NCI-H2196 (cell line): ENCODE data around the gene CDH4.
A peak's percentile ranks its signal among the peaks of the same experiment; 100 is the strongest.

Experiments
- DNase-seq: peaks from one replicate; lab custom pipeline; 2025; ENCODE audit not compliant: unreplicated experiment; lab: John Stamatoyannopoulos, UW

The CDH4 gene

GRCh38 chr20:61895016-61895415 is 643.0 kb downstream of the CDH4 start:
- no peak for DNase-seq

- no peak for DNase-seq
Measured at GRCh38 chr20:61895686-61896057, 643.6 kb downstream of the CDH4 start.

GRCh38 chr20:61896058-61896961 is 644.2 kb downstream of the CDH4 start:
- DNase-seq = peak; percentile 85

GRCh38 chr20:61897401-61898295 is 645.6 kb downstream of the CDH4 start:
- DNase-seq = no peak

- no peak for DNase-seq
Measured at GRCh38 chr20:61898405-61898804, 646.3 kb downstream of the CDH4 start.

GRCh38 chr20:61900011-61900944 is 648.2 kb downstream of the CDH4 start:
- DNase-seq = no peak

- no peak for DNase-seq
Measured at GRCh38 chr20:61900945-61901293, 648.9 kb downstream of the CDH4 start.

- DNase-seq = no peak
Measured at GRCh38 chr20:61901392-61902220, 649.5 kb downstream of the CDH4 start.

GRCh38 chr20:61902221-61902869 is 650.3 kb downstream of the CDH4 start:
- no peak for DNase-seq

GRCh38 chr20:61903575-61904340 is 651.7 kb downstream of the CDH4 start:
- no peak for DNase-seq

- DNase-seq = no peak
Measured at GRCh38 chr20:61904456-61904855, 652.4 kb downstream of the CDH4 start.

GRCh38 chr20:61905781-61906523 is 653.9 kb downstream of the CDH4 start:
- no peak for DNase-seq

GRCh38 chr20:61907081-61907891 is 655.2 kb downstream of the CDH4 start:
- no peak for DNase-seq

GRCh38 chr20:61908057-61909026 is 656.3 kb downstream of the CDH4 start:
- no peak for DNase-seq

GRCh38 chr20:61909028-61909427 is 657.0 kb downstream of the CDH4 start:
- DNase-seq = no peak

GRCh38 chr20:61909821-61910220 is 657.8 kb downstream of the CDH4 start:
- no peak for DNase-seq
